GM12878 (cell line): ENCODE measurements around the gene CARD11. TPM values are rescaled to one million over a fixed set of nuclear protein-coding genes. Genes with fewer than 3 reads are reported as not detected.

ENCODE experiments used
- ATAC-seq: fragments of 200-7000 bp; cut with Tn5 transposase; 3 replicates; pipeline ENCODE4 v1.9.1; 2020; ENCODE audit warnings: mild to moderate bottlenecking, moderate library complexity
- BruUV-seq: library from RNA; stranded (reverse); fragments of 400-500 nt; replicated peaks from 2 replicates; lab custom pipeline; 2021; lab: Mats Ljungman, UMichigan
- CTCF ChIA-PET: fragments of 300-600 bp; sonication (Branson Sonifier 250); formaldehyde crosslinking; extraction: SDS; loops from one replicate; lab custom pipeline; 2021; ENCODE audit warnings: inconsistent platforms; lab: Yijun Ruan, JAX
- POLR2A ChIA-PET: fragments of 350-600 bp; formaldehyde crosslinking; extraction: SDS; loops from one replicate; lab custom pipeline; 2021; ENCODE audit warnings: inconsistent platforms; lab: Charles Lee
- RAD21 ChIA-PET: fragments of 300-600 bp; sonication (Branson Sonifier 250); formaldehyde crosslinking; loops from one replicate; lab custom pipeline; 2023; ENCODE audit warnings: antibody characterized with exemption; ENCODE audit not compliant: unreplicated experiment; lab: Charles Lee
- SMC1A ChIA-PET: fragments of 300-600 bp; sonication (Branson Sonifier 250); formaldehyde crosslinking; loops from one replicate; lab custom pipeline; 2023; ENCODE audit not compliant: unreplicated experiment, uncharacterized antibody; lab: Charles Lee
- DNase-seq: peaks from one replicate; pipeline ENCODE4 v3.0.0-alpha.2; 2011; ENCODE audit warnings: low read depth, low spot score
- FAIRE-seq: peaks from 3 replicates; lab custom pipeline; 2011; peaks lifted over from hg19 to GRCh38; lab: Jason Lieb, UNC
- H2AFZ ChIP-seq: 2 replicates; pipeline ENCODE4 v1.6.0; 2011; ENCODE audit warnings: low read depth, low read length, control low read depth; ENCODE audit not compliant: control insufficient read depth
- H3K27ac ChIP-seq: 2 replicates; pipeline ENCODE4 v1.5.1; 2011; ENCODE audit warnings: control low read depth; ENCODE audit not compliant: control insufficient read depth, insufficient read depth
- H3K27me3 ChIP-seq, 2 experiments: replicated peaks in 1 of 2; 2 replicates each; pipeline versions ENCODE4 v1.6.0 to v1.6.1; 2011; ENCODE audit warnings: low read length in 1 of 2; ENCODE audit not compliant: control insufficient read depth in 2 of 2, insufficient read depth in 2 of 2
- H3K36me3 ChIP-seq, 2 experiments: 2 replicates each; pipeline ENCODE4 v1.5.1; 2011; ENCODE audit warnings: low read length in 1 of 2; ENCODE audit not compliant: control insufficient read depth in 2 of 2, insufficient read depth in 2 of 2
- H3K4me1 ChIP-seq: 2 replicates; pipeline ENCODE4 v1.6.1; 2011; ENCODE audit warnings: mild to moderate bottlenecking, low read length, moderate library complexity, mixed read lengths; ENCODE audit not compliant: control insufficient read depth, insufficient read depth
- H3K4me2 ChIP-seq: 2 replicates; pipeline ENCODE4 v1.6.0; 2011; ENCODE audit warnings: control low read depth; ENCODE audit not compliant: control insufficient read depth, insufficient read depth
- H3K4me3 ChIP-seq: fragments of 200-600 bp; sonication (generic); 2 replicates; pipeline ENCODE4 v1.5.1; 2016
- H3K79me2 ChIP-seq: 2 replicates; pipeline ENCODE4 v1.6.0; 2011; ENCODE audit warnings: low read length; ENCODE audit not compliant: control insufficient read depth, insufficient read depth
- H3K9ac ChIP-seq: 2 replicates; pipeline ENCODE4 v1.8.0; 2011; ENCODE audit warnings: low read length, control low read depth, mixed read lengths; ENCODE audit not compliant: control insufficient read depth, insufficient read depth
- H3K9me3 ChIP-seq: replicated peaks from 3 replicates; pipeline ENCODE4 v1.5.1; 2011; ENCODE audit warnings: mild to moderate bottlenecking, low read length; ENCODE audit not compliant: control insufficient read depth, insufficient read depth
- H4K20me1 ChIP-seq: 2 replicates; pipeline ENCODE4 v1.6.0; 2011; ENCODE audit not compliant: control insufficient read depth, insufficient read depth
- CHD2 ChIP-seq: IDR thresholded peaks from 2 replicates; pipeline ENCODE4 v1.6.1; 2011; ENCODE audit warnings: low read depth, low read length, improper control_type of control experiment, borderline replicate concordance
- CREB1 ChIP-seq: IDR thresholded peaks from 2 replicates; pipeline ENCODE4 v1.6.1; 2012; ENCODE audit warnings: low read depth, mild to moderate bottlenecking, inconsistent platforms
- CTCF ChIP-seq, 3 experiments: IDR thresholded peaks in 2 of 3; conservative IDR thresholded peaks in 1 of 3; 2 replicates each; pipeline ENCODE4 v1.5.1; 2011; ENCODE audit warnings: low read depth in 3 of 3, low read length in 3 of 3, mild to moderate bottlenecking in 3 of 3, control low read depth in 2 of 3, moderate library complexity in 2 of 3, inconsistent platforms in 1 of 3, mixed read lengths in 1 of 3; ENCODE audit not compliant: control insufficient read depth in 2 of 3, insufficient read depth in 1 of 3; ENCODE audit errors: extremely low read depth in 1 of 3
- HDGF ChIP-seq: fragments of 450-650 bp; IDR thresholded peaks from 2 replicates; pipeline ENCODE4 v1.6.1; 2016; ENCODE audit warnings: antibody characterized with exemption
- NFYA ChIP-seq: IDR thresholded peaks from 2 replicates; pipeline ENCODE4 v1.6.1; 2011; ENCODE audit warnings: low read depth, mild to moderate bottlenecking, low read length, improper control_type of control experiment, borderline replicate concordance
- WGBS: methylation state at CpG from one replicate; pipeline ENCODE4 v1.1.6; 2016; ENCODE audit warnings: low lambda C conversion rate; ENCODE audit not compliant: insufficient replicate concordance, insufficient coverage; ENCODE audit errors: missing lambda C conversion rate; 5-methylcytosine and 5-hydroxymethylcytosine counted together
- in situ Hi-C: fragments of 300-500 bp; cut with MboI; formaldehyde crosslinking; loops from 9 replicates; pipeline ENCODE4 v1.14.3; 2018; ENCODE audit warnings: mixed read lengths
- intact Hi-C: fragments of 100-400 bp; cut with micrococcal nuclease; formaldehyde crosslinking; loops from one replicate; pipeline ENCODE4 v1.14.2; 2022; ENCODE audit not compliant: unreplicated experiment
- polyA plus RNA-seq, 11 experiments: library from polyadenylated mRNA; depleted of rRNA in 4 of 11; unstranded in 6 of 11; stranded (reverse) in 5 of 11; fragments of >200 nt; fragmentation: Nextera tagmentation in 4 of 11; fragmentation: Illumina TruSeq in 1 of 11; extraction: Ambion mirVana in 4 of 11; extraction: Trizol in 1 of 11; gene quantifications; 1 replicate in 1 of 11; 2 replicates in 10 of 11; pipeline versions ENCODE4 v1.2.1 to v1.2.3, GENCODE V29; 2011 to 2016; ENCODE audit warnings: inconsistent platforms in 2 of 11, missing spikeins in 2 of 11, low read depth in 1 of 11
- total RNA-seq, 4 experiments: library from RNA; depleted of rRNA in 3 of 4; stranded (reverse); fragments of >200 nt in 3 of 4; fragmentation: Illumina TruSeq in 1 of 4; extraction: Trizol in 1 of 4; gene quantifications; 2 replicates each; pipeline versions ENCODE4 v1.2.1 to v1.2.3, GENCODE V29; 2013 to 2021

The CARD11 gene
- total and polyA plus RNA-seq, 10 of the 15 experiments (the other 5 are each of a cell fraction or from before 2014, with no cell fraction given), result 0.27 to 72.0 (median 28.4) TPM

GRCh38 chr7:2953099-2953498 lies 90.6 kb downstream of the CARD11 start:
- CTCF ChIA-PET, result interaction anchor here (0.6 to 1.4 kb wide), 2 partner anchors 12 to 387 kb away, joined by 3 to 5 read pairs; no protein-coding TSS in a partner anchor
- POLR2A ChIA-PET, result no interaction called here
- no peak for ATAC-seq
- Histone ChIP-seq H4K20me1 (no peaks in the 10 kb centered on the region), H3K9ac (no peak overlapping the region), H3K27me3 (no peaks in the 10 kb centered on the region), H3K4me3 (no peak overlapping the region), H3K79me2 (no peaks in the 10 kb centered on the region), H3K36me3 (peaks cover 4 to 26% of the 10 kb centered on the region in 2 experiments; a peak in 3 of 4 replicates), H2AFZ (no peak overlapping the region), H3K4me2 (no peak overlapping the region), H3K9me3 (peaks cover 4% of the 10 kb centered on the region), H3K4me1 (peaks cover 4% of the 10 kb centered on the region; the same call in 1 of the 2 replicates), H3K27ac (no peak overlapping the region)
- in situ Hi-C loops (no loop called here), intact Hi-C loops (no loop called here)
- no peak for FAIRE-seq
- SMC1A ChIA-PET, result interaction anchor here (1.2 kb wide), 1 partner anchor 11 kb away, joined by 6 read pairs; no protein-coding TSS in a partner anchor
- TF ChIP-seq HDGF (no peak), CTCF (IDR thresholded peaks at IDR 0.05 in 2 of 3, conservative IDR thresholded peaks at IDR 0.05 in 1 of 3; ENCODE audit: control insufficient read depth in 2 of 3, extremely low read depth in 1 of 3, insufficient read depth in 1 of 3, low read depth in 3 of 3, low read length in 3 of 3) (no peak), NFYA (no peak), CHD2 (no peak), CREB1 (no peak)
- no TSS peak for BruUV-seq
- WGBS, result 96% methylated on average over 5 of the region's 5 CpGs
- no peak for DNase-seq
- RAD21 ChIA-PET, result no interaction called here
